A549 treated with AZD9567 at 1 μM for 4 hours (cell line): ENCODE results near the gene SLC35A3. TPM values are rescaled to one million over a fixed set of nuclear protein-coding genes. Genes with fewer than 3 reads are reported as not detected.

Source experiments
- total RNA-seq: library from RNA; stranded (reverse); fragments of 200-300 nt; extraction: Qiagen RNA extraction; gene quantifications from 5 replicates; pipeline ENCODE4 v1.2.3, GENCODE V29; 2022; ENCODE audit not compliant: insufficient read depth

Gene SLC35A3
- 4.7 to 11.4 TPM (median 10.9 TPM) in 5 replicates for total RNA-seq

DNA sequence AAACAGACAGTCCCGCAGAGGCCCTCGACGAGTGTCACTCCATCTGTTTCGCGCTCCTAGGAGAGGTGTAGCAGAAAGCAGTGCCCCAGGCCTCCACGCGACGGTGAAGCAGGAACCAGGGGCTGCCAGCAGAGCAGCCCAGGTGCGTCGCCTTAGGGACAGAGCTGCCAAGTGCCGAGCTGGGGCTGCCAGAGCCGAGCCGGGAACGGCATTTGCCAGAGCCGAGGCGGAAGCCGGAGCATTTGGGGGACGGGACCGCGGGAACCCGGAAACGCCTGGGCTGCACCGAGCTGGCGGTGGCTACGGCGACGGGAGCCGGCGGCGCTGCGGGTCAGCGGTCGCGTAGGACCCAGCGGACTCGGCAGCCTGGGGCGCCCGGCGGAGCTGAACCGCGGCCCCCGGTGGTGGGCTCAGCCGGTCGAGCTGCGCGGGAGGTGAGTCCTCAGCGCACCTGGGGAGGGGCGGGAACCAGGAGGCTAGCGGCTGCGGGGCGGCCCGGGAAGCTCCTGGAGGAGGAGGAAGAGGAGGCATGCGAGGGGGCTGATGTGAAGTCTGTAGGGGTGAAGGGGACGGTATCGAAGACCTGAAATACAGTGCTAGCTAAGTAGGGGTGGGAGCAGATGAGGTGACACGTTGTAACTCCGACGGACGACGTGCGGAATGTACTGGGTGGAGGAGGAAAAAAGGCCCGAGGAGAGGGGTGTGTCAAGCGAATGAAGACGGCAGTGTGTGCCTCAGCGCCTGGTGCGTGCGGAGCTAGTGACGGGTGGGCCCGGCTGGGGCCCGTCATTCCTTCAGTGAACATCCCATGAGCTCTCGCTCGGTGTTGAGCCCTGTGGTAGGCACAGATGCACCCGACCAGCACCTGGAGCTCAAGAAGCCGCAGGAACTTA is at the start of gene SLC35A3:
SLC35A3 (plus strand) TSS at position 268 of the 893 bp plus-strand sequence. CDS start 23,559 bp downstream, outside the sequence.

Other genes with a start within 250 kb of the SLC35A3 start
- gene FRRS1, start 203.4 kb upstream of the SLC35A3 start, total RNA-seq = 1.5 to 9.3 TPM (median 1.7 TPM) in 5 replicates
- gene AGL, start 119.6 kb upstream of the SLC35A3 start, total RNA-seq = 2.5 to 3.6 TPM (median 3.5 TPM) in 5 replicates
- gene SASS6, start 162.9 kb downstream of the SLC35A3 start, total RNA-seq = 2.8 to 4.6 TPM (median 3.8 TPM) in 5 replicates
- gene TRMT13, start 163.2 kb downstream of the SLC35A3 start, total RNA-seq = 4.0 to 7.1 TPM (median 5.9 TPM) in 5 replicates
- 0.09 to 0.16 TPM (median 0.13 TPM) in 4 of 5 replicates, not detected in the other for gene LRRC39, start 208.3 kb downstream of the SLC35A3 start, total RNA-seq